ENCODE results near the gene WNT3A.

Gene WNT3A

DNA sequence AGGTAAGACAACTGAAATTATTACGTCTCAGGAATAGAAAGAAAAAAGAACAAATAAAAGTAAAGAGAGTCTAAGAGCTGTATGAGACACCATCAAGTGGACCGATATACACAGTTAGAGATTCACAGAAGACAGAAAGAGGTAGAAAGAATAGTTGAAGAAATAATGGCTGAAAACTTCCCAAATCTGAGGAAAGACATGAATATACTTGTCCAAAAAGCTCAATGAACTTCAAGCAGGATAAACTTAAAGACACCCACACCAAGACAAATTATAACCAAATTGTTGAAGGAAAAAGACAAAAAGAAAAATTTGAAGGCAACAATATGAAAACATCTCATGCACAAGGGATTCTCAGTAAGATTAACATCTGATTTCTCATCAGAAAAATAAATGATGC, 19.6 kb upstream of the WNT3A start:
- Histone ChIP-seq H3K9me2 (replicated peaks; ENCODE audit: low read depth, low read length) (no peaks in the 10 kb centered on the region), H3K4me1 (ENCODE audit: insufficient read depth, low read length, poor library complexity, severe bottlenecking) (no peaks in the 10 kb centered on the region), H4K20me1 (ENCODE audit: insufficient read depth, low read length, poor library complexity, severe bottlenecking) (no peaks in the 10 kb centered on the region), H3K27me3 (ENCODE audit: insufficient read depth, low read length, poor library complexity, severe bottlenecking) (no peaks in the 10 kb centered on the region), H3K4me3 (ENCODE audit: low read length, poor library complexity, severe bottlenecking) (no peak overlapping the region), H2AFZ (ENCODE audit: low read length) (no peak overlapping the region), H3F3A (ENCODE audit: low read depth) (no peaks in the 10 kb centered on the region), H3K4me2 (ENCODE audit: low read depth, low read length, poor library complexity, severe bottlenecking) (no peak overlapping the region), H3K9me3 (ENCODE audit: insufficient read depth, low read depth, low read length) (no peaks in the 10 kb centered on the region), H3K79me2 (ENCODE audit: insufficient read depth, low read length) (no peaks in the 10 kb centered on the region), H3K9ac (ENCODE audit: low read depth, low read length, poor library complexity, severe bottlenecking) (no peak overlapping the region), H3K36me3 (ENCODE audit: insufficient read depth, low read length) (no peaks in the 10 kb centered on the region)
- no peak for TF ChIP-seq CTCF (conservative IDR thresholded peaks at IDR 0.05; ENCODE audit: low read length)
- TF ChIP-seq EZH2phosphoT487 (IDR thresholded peaks at IDR 0.05; ENCODE audit: borderline replicate concordance): no peak

DNA sequence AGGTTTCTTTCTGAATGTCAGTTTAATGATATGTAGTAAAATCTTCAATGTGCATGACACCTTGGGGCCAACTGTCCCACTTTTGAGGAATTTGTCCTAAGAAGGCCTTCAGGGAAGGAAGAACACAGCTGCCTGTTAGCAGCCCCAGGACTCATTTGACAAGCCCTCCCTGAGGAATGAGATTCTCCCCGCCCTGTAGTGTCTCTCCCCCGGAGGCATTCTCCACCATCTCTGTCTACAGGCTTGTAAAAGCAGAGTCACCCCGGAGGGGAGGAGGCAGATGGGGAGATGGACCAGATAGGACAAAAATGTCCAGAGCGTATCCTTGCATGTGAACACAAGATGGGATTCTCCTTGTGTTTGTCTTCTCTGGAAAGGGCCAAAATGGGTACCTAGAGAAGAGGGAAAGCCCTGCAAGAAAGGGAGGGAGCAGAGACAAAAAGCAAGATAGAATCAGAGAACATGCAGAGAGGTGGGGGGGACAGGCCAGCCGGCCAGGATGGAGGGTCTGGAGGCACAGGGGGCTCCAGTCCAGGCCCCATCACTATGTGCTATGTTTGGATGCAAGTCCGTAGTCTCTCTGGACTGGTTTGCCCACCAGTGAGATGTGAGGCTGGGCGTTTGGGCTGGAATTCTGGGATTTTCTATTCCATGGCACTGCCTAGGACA, 12.0 kb upstream of the WNT3A start:
- Histone ChIP-seq H4K20me1 (ENCODE audit: insufficient read depth, low read length, poor library complexity, severe bottlenecking) (no peaks in the 10 kb centered on the region), H3K27me3 (ENCODE audit: insufficient read depth, low read length, poor library complexity, severe bottlenecking) (no peaks in the 10 kb centered on the region), H3K9me2 (replicated peaks; ENCODE audit: low read depth, low read length) (no peaks in the 10 kb centered on the region), H3K9me3 (ENCODE audit: insufficient read depth, low read depth, low read length) (peaks cover 11% of the 10 kb centered on the region; the same call in 1 of the 2 replicates), H3F3A (ENCODE audit: low read depth) (no peaks in the 10 kb centered on the region), H3K4me1 (ENCODE audit: insufficient read depth, low read length, poor library complexity, severe bottlenecking) (no peaks in the 10 kb centered on the region), H3K79me2 (ENCODE audit: insufficient read depth, low read length) (no peaks in the 10 kb centered on the region), H3K4me3 (ENCODE audit: low read length, poor library complexity, severe bottlenecking) (no peak overlapping the region), H2AFZ (ENCODE audit: low read length) (no peak overlapping the region), H3K36me3 (ENCODE audit: insufficient read depth, low read length) (no peaks in the 10 kb centered on the region), H3K4me2 (ENCODE audit: low read depth, low read length, poor library complexity, severe bottlenecking) (no peak overlapping the region), H3K9ac (ENCODE audit: low read depth, low read length, poor library complexity, severe bottlenecking) (no peak overlapping the region)
- TF ChIP-seq EZH2phosphoT487 (IDR thresholded peaks at IDR 0.05; ENCODE audit: borderline replicate concordance) (no peak), CTCF (conservative IDR thresholded peaks at IDR 0.05; ENCODE audit: low read length) (no peak)

- peaks cover 11% of the 10 kb centered on the region; the same call in 1 of the 2 replicates for H3K9me3 ChIP-seq (ENCODE audit: insufficient read depth, low read depth, low read length)
- no peaks in the 10 kb centered on the region for H3K27me3 ChIP-seq (ENCODE audit: insufficient read depth, low read length, poor library complexity, severe bottlenecking)
- TF ChIP-seq EZH2phosphoT487 (IDR thresholded peaks at IDR 0.05; ENCODE audit: borderline replicate concordance) (no peak), CTCF (conservative IDR thresholded peaks at IDR 0.05; ENCODE audit: low read length) (no peak)
Measured at GRCh38 chr1:227996187-227996950, 10.4 kb upstream of the WNT3A start.

More at GRCh38 chr1:227996187-227996950, 10.4 kb upstream of the WNT3A start:
- H4K20me1 ChIP-seq (ENCODE audit: insufficient read depth, low read length, poor library complexity, severe bottlenecking): no peaks in the 10 kb centered on the region
- no peaks in the 10 kb centered on the region for H3K79me2 ChIP-seq (ENCODE audit: insufficient read depth, low read length)
- H3K36me3 ChIP-seq (ENCODE audit: insufficient read depth, low read length): no peaks in the 10 kb centered on the region
- no peak overlapping the region for H3K4me2 ChIP-seq (ENCODE audit: low read depth, low read length, poor library complexity, severe bottlenecking)
- H3F3A ChIP-seq (ENCODE audit: low read depth): no peaks in the 10 kb centered on the region
- no peaks in the 10 kb centered on the region for H3K4me1 ChIP-seq (ENCODE audit: insufficient read depth, low read length, poor library complexity, severe bottlenecking)
- H3K9me2 ChIP-seq (replicated peaks; ENCODE audit: low read depth, low read length): no peaks in the 10 kb centered on the region
- H3K4me3 ChIP-seq (ENCODE audit: low read length, poor library complexity, severe bottlenecking): no peak overlapping the region
- no peak overlapping the region for H3K9ac ChIP-seq (ENCODE audit: low read depth, low read length, poor library complexity, severe bottlenecking)
- no peak overlapping the region for H2AFZ ChIP-seq (ENCODE audit: low read length)

Measured in Loucy (cell line).